Stimulated activated CD4-positive, alpha-beta T cell treated with anti-CD3 and anti-CD28 coated beads, Interleukin-1b, Interleukin-23, amount 100 ng/mL, for 24 hours (primary cell): ENCODE data around the gene SPATS2.

Source experiments
- DNase-seq, 4 experiments: peaks; one replicate each; pipeline ENCODE4 v3.0.0-alpha.2; 2020; ENCODE audit warnings: low read depth in 4 of 4, low spot score in 1 of 4

Gene SPATS2

GRCh38 chr12:49552014-49552413, 184.8 kb downstream of the SPATS2 start:
- DNase-seq = no peak

DNA sequence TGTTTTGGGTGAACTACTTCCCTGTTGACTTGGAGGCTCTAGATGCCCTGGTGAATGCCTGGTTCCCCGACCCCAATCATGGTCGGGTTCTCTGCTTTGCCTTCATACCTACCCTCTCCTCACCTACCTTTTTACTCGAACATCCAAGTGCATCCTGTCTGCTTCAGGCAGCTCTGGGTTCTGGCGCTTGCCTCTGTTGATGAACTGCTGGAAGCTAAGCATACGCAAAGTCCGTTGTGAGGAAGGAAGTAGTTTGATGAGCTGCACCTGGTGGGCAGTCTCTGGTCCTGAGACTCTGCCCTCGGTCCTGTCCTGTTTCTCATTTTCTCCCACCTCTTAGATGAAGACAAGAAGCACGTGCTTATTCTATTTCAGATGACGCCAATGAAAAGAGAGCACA, 185.2 kb downstream of the SPATS2 start:
- no peak for DNase-seq

- DNase-seq = no peak
Observed at GRCh38 chr12:49552899-49553298, 185.6 kb downstream of the SPATS2 start.

DNA sequence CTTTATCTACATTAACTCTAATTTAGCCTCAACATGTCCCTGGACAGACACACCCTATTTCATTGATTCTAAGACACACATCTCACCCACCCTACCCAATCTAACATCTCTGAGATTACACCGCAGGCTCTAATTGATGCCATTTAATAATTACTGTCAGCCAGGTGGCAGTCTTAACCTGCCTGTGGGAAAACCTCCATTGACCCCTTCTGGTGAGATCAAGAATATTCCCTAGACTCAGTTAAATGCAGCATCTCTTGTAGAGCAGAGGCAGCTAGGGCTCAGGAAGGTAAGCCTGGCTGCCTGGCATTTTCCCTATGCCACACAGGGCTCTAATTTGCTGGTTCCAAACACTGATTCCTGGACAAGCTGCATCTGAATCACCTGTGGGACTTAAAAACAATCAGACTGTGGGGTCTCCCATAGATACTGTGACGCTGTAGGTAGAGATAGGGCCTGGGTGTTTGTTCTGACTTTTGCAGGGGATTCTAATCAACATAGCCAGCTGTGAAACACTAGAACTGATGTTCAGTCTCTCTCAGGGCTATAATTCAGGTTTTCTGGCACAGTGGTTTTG, 186.3 kb downstream of the SPATS2 start:
- no peak for DNase-seq

- DNase-seq = no peak
Observed at GRCh38 chr12:49554266-49554665, 187.0 kb downstream of the SPATS2 start.

- no peak for DNase-seq
Observed at GRCh38 chr12:49555631-49556390, 188.5 kb downstream of the SPATS2 start.

DNA sequence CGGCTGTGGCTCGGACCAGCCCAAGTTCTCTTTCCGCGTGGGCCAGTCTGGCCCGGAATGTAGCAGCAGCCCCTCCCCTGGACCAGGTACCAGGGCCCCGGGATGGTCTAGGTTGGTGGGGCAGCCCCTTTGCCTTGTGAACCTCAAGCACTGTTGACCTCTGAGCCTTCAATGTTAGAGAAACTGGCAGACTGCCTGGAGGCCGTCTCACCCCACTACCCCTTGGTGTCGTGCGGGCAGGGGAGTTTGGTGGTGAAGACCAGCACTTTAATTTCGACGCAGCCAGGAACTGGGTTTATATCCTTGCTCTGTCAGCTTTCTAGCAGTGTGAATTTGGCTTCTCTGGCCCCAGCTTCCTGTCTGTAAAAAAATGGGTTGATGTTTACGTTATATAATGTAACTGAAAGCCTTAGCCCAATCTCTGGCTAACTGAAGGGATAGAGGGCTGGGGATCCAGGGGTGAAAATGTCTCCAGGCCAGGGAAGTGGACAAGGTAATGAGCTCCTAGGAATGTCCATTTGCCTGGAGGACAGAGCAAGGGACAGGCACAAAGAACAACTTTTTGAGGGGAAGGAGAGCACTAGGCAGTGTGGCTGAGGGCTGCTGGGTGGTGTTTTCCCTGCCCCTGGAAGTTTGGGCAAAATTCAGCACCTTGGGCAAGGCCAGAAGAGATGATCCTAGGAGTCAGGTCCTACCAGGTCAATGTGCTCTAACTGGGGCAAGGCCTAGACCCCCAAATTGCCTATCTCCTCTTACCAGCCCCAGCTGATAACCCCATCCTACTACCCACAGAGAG, 189.3 kb downstream of the SPATS2 start:
- no peak for DNase-seq

GRCh38 chr12:49557187-49557916, 190.1 kb downstream of the SPATS2 start:
- no peak for DNase-seq

- no peak for DNase-seq
Observed at GRCh38 chr12:49557917-49558215, 190.6 kb downstream of the SPATS2 start.

DNA sequence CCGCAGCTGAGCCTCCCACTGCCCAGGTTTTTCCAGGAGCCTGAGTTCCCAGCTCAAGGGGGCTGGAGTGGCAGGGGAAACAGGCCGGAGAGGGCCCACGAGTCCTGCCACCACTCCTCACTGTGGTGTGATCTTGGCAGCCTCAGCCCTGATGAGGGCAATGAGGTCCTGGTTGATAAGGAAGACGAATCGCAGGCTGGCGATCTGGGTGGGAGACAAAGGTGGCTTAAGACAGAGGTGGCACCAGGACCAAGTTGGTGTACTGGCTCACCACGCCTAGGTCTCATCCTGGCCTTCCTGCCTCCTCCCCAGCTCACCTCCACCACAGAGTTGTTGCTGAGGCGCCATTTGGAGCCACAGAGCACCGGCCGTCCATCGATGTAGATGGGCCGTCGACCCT, 191.3 kb downstream of the SPATS2 start:
- DNase-seq = no peak

- no peak for DNase-seq
Observed at GRCh38 chr12:49559011-49559675, 191.9 kb downstream of the SPATS2 start.

DNA sequence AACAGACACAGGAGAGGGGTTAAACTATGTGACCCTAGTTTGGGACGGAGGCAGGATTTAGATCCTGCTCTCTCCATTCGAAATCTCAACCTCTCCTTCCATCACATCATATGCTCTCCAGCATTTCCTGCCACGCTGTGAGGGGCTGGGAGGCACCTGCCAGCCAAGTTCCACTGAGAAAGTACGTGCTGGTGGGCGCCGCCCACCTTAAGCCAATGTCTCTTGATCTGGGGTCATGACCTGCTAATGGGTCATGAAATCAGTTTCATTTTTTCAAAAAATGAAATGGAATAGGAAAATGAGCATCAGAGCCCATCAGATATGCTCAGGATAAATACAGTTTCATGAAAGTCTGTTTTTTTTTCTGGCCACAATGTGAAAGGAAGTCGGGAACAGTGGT, 193.4 kb downstream of the SPATS2 start:
- DNase-seq = no peak

GRCh38 chr12:49562233-49562632, 195.0 kb downstream of the SPATS2 start:
- no peak for DNase-seq

- DNase-seq = no peak
Observed at GRCh38 chr12:49562831-49563230, 195.6 kb downstream of the SPATS2 start.

- DNase-seq = no peak
Observed at GRCh38 chr12:49563951-49564685, 196.9 kb downstream of the SPATS2 start.

- DNase-seq = no peak
Observed at GRCh38 chr12:49564686-49565405, 197.6 kb downstream of the SPATS2 start.

- no peak for DNase-seq
Observed at GRCh38 chr12:49565406-49566265, 198.4 kb downstream of the SPATS2 start.

DNA sequence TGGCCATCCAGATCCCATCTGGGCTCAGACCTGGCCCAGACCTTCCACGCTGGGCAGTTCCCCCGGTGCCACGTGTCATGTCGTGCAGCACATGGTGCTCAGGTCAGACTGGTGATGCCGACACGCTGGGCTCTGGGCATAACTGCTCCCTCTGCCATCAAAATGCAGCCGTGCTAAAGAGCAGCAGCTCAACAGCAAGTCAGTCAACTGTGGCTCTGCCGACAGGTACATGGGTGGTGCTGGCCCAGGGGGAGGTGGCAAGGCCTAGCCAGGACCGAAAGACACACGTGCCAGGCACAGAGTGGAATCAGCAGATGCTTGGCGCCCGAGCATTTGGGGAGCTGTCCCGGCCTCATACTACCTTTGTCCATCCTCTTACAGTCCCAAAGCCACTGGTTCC, 199.1 kb downstream of the SPATS2 start:
- no peak for DNase-seq

- no peak for DNase-seq
Observed at GRCh38 chr12:49567302-49567610, 200.0 kb downstream of the SPATS2 start.
